GM15510 (cell line): ENCODE measurements around the gene PHTF2.

Source experiments
- POLR2A ChIP-seq: IDR thresholded peaks from 3 replicates; pipeline ENCODE4 v1.6.1; 2011; ENCODE audit warnings: borderline replicate concordance; ENCODE audit not compliant: insufficient read length; ENCODE audit errors: extremely low read depth

PHTF2 gene

GRCh38 chr7:77918676-77919075, 120.1 kb downstream of the PHTF2 start:
- TF ChIP-seq POLR2A: no peak

GRCh38 chr7:77923419-77923818, 124.8 kb downstream of the PHTF2 start:
- TF ChIP-seq POLR2A: no peak

GRCh38 chr7:77930496-77930895, 131.9 kb downstream of the PHTF2 start:
- no peak for TF ChIP-seq POLR2A

- TF ChIP-seq POLR2A: no peak
Observed at GRCh38 chr7:77931841-77932240, 133.3 kb downstream of the PHTF2 start.

- TF ChIP-seq POLR2A: no peak
Observed at GRCh38 chr7:77933394-77933793, 134.8 kb downstream of the PHTF2 start.

GRCh38 chr7:77935652-77936348, 137.2 kb downstream of the PHTF2 start:
- TF ChIP-seq POLR2A: no peak

- no peak for TF ChIP-seq POLR2A
Observed at GRCh38 chr7:77940647-77941046, 142.1 kb downstream of the PHTF2 start.

- TF ChIP-seq POLR2A: no peak
Observed at GRCh38 chr7:77942431-77942830, 143.9 kb downstream of the PHTF2 start.

GRCh38 chr7:77944183-77945182, 145.9 kb downstream of the PHTF2 start:
- no peak for TF ChIP-seq POLR2A

- no peak for TF ChIP-seq POLR2A
Observed at GRCh38 chr7:77950548-77950947, 152.0 kb downstream of the PHTF2 start.

- TF ChIP-seq POLR2A: no peak
Observed at GRCh38 chr7:77954773-77955555, 156.4 kb downstream of the PHTF2 start.

GRCh38 chr7:77958436-77958835, 159.9 kb downstream of the PHTF2 start:
- no peak for TF ChIP-seq POLR2A

- TF ChIP-seq POLR2A: no peak
Observed at GRCh38 chr7:77959080-77959479, 160.5 kb downstream of the PHTF2 start.

- TF ChIP-seq POLR2A: no peak
Observed at GRCh38 chr7:77960336-77960735, 161.8 kb downstream of the PHTF2 start.

GRCh38 chr7:77967429-77967828, 168.9 kb downstream of the PHTF2 start:
- no peak for TF ChIP-seq POLR2A
